Endothelial cell (in vitro differentiated cells): ENCODE data around the gene IL1RAPL2. TPM values are rescaled to one million over a fixed set of nuclear protein-coding genes. Genes with fewer than 3 reads are reported as not detected.

ENCODE experiments used
- DNase-seq: peaks from one replicate; pipeline ENCODE4 v3.0.0; 2021; ENCODE audit warnings: low spot score
- H3K27ac Mint-ChIP-seq: one replicate; pipeline ENCODE4 v1.8.0; 2021; ENCODE audit warnings: mixed read lengths, inconsistent platforms; ENCODE audit not compliant: unreplicated experiment
- H3K27me3 Mint-ChIP-seq: one replicate; pipeline ENCODE4 v1.8.0; 2021; ENCODE audit warnings: mild to moderate bottlenecking, moderate library complexity, mixed read lengths, inconsistent platforms; ENCODE audit not compliant: unreplicated experiment
- H3K36me3 Mint-ChIP-seq: one replicate; pipeline ENCODE4 v1.8.0; 2021; ENCODE audit warnings: mild to moderate bottlenecking, low read depth, mixed read lengths, inconsistent platforms; ENCODE audit not compliant: unreplicated experiment
- H3K4me1 Mint-ChIP-seq: one replicate; pipeline ENCODE4 v1.8.0; 2021; ENCODE audit warnings: mild to moderate bottlenecking, mixed read lengths, inconsistent platforms; ENCODE audit not compliant: unreplicated experiment
- H3K4me3 Mint-ChIP-seq: one replicate; pipeline ENCODE4 v1.8.0; 2021; ENCODE audit warnings: mild to moderate bottlenecking, mixed read lengths, inconsistent platforms; ENCODE audit not compliant: unreplicated experiment
- H3K9me3 Mint-ChIP-seq: one replicate; pipeline ENCODE4 v1.8.0; 2021; ENCODE audit warnings: mixed read lengths, inconsistent platforms; ENCODE audit not compliant: unreplicated experiment
- total RNA-seq: library from RNA; stranded (reverse); fragmentation: NEBNext Ultra II Directional; extraction: Animal tissue kit (Norgen Biotek cat#: 25700); gene quantifications from one replicate; pipeline ENCODE4 v1.2.1, GENCODE V29; 2021; ENCODE audit not compliant: unreplicated experiment
- TF ChIP-seq, protein P1 (sequence below): fragments of 200-600 bp; sonication (generic); IDR thresholded peaks from one replicate; pipeline ENCODE4 v1.5.0; 2021; ENCODE audit warnings: antibody characterized with exemption; ENCODE audit not compliant: unreplicated experiment

The IL1RAPL2 gene
- total RNA-seq, 1 donor from 2014 or later: 0.51 TPM

- Mint-ChIP-seq H3K4me1 (no peaks in the 10 kb centered on the region), H3K9me3 (peaks cover 8% of the 10 kb centered on the region), H3K27me3 (no peaks in the 10 kb centered on the region), H3K36me3 (peaks cover 7% of the 10 kb centered on the region), H3K4me3 (no peak overlapping the region), H3K27ac (no peak overlapping the region)
- no peak for DNase-seq
- TF ChIP-seq, protein P1, sequence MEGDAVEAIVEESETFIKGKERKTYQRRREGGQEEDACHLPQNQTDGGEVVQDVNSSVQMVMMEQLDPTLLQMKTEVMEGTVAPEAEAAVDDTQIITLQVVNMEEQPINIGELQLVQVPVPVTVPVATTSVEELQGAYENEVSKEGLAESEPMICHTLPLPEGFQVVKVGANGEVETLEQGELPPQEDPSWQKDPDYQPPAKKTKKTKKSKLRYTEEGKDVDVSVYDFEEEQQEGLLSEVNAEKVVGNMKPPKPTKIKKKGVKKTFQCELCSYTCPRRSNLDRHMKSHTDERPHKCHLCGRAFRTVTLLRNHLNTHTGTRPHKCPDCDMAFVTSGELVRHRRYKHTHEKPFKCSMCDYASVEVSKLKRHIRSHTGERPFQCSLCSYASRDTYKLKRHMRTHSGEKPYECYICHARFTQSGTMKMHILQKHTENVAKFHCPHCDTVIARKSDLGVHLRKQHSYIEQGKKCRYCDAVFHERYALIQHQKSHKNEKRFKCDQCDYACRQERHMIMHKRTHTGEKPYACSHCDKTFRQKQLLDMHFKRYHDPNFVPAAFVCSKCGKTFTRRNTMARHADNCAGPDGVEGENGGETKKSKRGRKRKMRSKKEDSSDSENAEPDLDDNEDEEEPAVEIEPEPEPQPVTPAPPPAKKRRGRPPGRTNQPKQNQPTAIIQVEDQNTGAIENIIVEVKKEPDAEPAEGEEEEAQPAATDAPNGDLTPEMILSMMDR: no peak
These were observed 1178.3 kb downstream of the IL1RAPL2 start for GRCh38 chrX:105744291-105744690.

GRCh38 chrX:105744946-105745345 is 1178.9 kb downstream of the IL1RAPL2 start:
- TF ChIP-seq, protein P1: no peak
- Mint-ChIP-seq H3K36me3 (peaks cover 7% of the 10 kb centered on the region), H3K4me1 (no peaks in the 10 kb centered on the region), H3K27me3 (no peaks in the 10 kb centered on the region), H3K27ac (no peak overlapping the region), H3K4me3 (no peak overlapping the region), H3K9me3 (peaks cover 8% of the 10 kb centered on the region)
- DNase-seq: no peak

GRCh38 chrX:105745863-105746262 is 1179.9 kb downstream of the IL1RAPL2 start:
- Mint-ChIP-seq H3K4me1 (no peaks in the 10 kb centered on the region), H3K9me3 (peaks cover 8% of the 10 kb centered on the region), H3K27me3 (no peaks in the 10 kb centered on the region), H3K27ac (no peak overlapping the region), H3K4me3 (no peak overlapping the region), H3K36me3 (peaks cover 7% of the 10 kb centered on the region)
- DNase-seq: no peak
- TF ChIP-seq, protein P1: no peak

- Mint-ChIP-seq H3K9me3 (no peaks in the 10 kb centered on the region), H3K36me3 (no peaks in the 10 kb centered on the region), H3K27me3 (no peaks in the 10 kb centered on the region), H3K27ac (peak overlapping the region; percentile 18), H3K4me3 (no peak overlapping the region), H3K4me1 (no peaks in the 10 kb centered on the region)
- TF ChIP-seq, protein P1: no peak
- no peak for DNase-seq
These were observed 1186.4 kb downstream of the IL1RAPL2 start for GRCh38 chrX:105752338-105752956.

GRCh38 chrX:105753411-105753810 is 1187.4 kb downstream of the IL1RAPL2 start:
- DNase-seq: no peak
- Mint-ChIP-seq H3K27ac (no peak overlapping the region), H3K9me3 (no peaks in the 10 kb centered on the region), H3K27me3 (no peaks in the 10 kb centered on the region), H3K4me3 (no peak overlapping the region), H3K4me1 (no peaks in the 10 kb centered on the region), H3K36me3 (no peaks in the 10 kb centered on the region)
- TF ChIP-seq, protein P1: no peak
